ENCODE measurements around the gene IRF2BP1.

GRCh38 chr19:45917421-45918091, 31.6 kb upstream of the IRF2BP1 start:
- TF ChIP-seq EP300 (IDR thresholded peaks at IDR 0.05) (no peak), POLR2A (IDR thresholded peaks at IDR 0.05) (no peak), CTCF (IDR thresholded peaks at IDR 0.05) (no peak)

Measured in sigmoid colon (tissue), 4 donors.